ENCODE data around the gene IL1RAP. TPM values are rescaled to one million over a fixed set of nuclear protein-coding genes. Genes with fewer than 3 reads are reported as not detected.

The IL1RAP gene
- total RNA-seq, 1 donor from 2014 or later = 12.5 TPM

GRCh38 chr3:190538288-190538687 is 24.4 kb downstream of the IL1RAP start:
- no peak for DNase-seq (ENCODE audit: extremely low read depth, low read depth, low spot score)

GRCh38 chr3:190539526-190539925 is 25.6 kb downstream of the IL1RAP start:
- DNase-seq (ENCODE audit: extremely low read depth, low read depth, low spot score) = no peak

- DNase-seq (ENCODE audit: extremely low read depth, low read depth, low spot score) = no peak
Observed at GRCh38 chr3:190541008-190541407, 27.1 kb downstream of the IL1RAP start.

- no peak for DNase-seq (ENCODE audit: extremely low read depth, low read depth, low spot score)
Observed at GRCh38 chr3:190541560-190541959, 27.7 kb downstream of the IL1RAP start.

GRCh38 chr3:190542846-190543245 is 29.0 kb downstream of the IL1RAP start:
- no peak for DNase-seq (ENCODE audit: extremely low read depth, low read depth, low spot score)

- no peak for DNase-seq (ENCODE audit: extremely low read depth, low read depth, low spot score)
Observed at GRCh38 chr3:190543671-190544070, 29.8 kb downstream of the IL1RAP start.

- DNase-seq (ENCODE audit: extremely low read depth, low read depth, low spot score) = no peak
Observed at GRCh38 chr3:190545191-190545590, 31.3 kb downstream of the IL1RAP start.

- DNase-seq (ENCODE audit: extremely low read depth, low read depth, low spot score) = no peak
Observed at GRCh38 chr3:190546881-190547510, 33.1 kb downstream of the IL1RAP start.

- DNase-seq (ENCODE audit: extremely low read depth, low read depth, low spot score) = no peak
Observed at GRCh38 chr3:190548031-190548656, 34.3 kb downstream of the IL1RAP start.

- DNase-seq (ENCODE audit: extremely low read depth, low read depth, low spot score) = no peak
Observed at GRCh38 chr3:190552021-190552420, 38.1 kb downstream of the IL1RAP start.

GRCh38 chr3:190552969-190553759 is 39.3 kb downstream of the IL1RAP start:
- no peak for DNase-seq (ENCODE audit: extremely low read depth, low read depth, low spot score)

GRCh38 chr3:190554197-190554596 is 40.3 kb downstream of the IL1RAP start:
- DNase-seq (ENCODE audit: extremely low read depth, low read depth, low spot score) = no peak

- DNase-seq (ENCODE audit: extremely low read depth, low read depth, low spot score) = no peak
Observed at GRCh38 chr3:190556351-190556750, 42.5 kb downstream of the IL1RAP start.

- DNase-seq (ENCODE audit: extremely low read depth, low read depth, low spot score) = no peak
Observed at GRCh38 chr3:190557296-190557695, 43.4 kb downstream of the IL1RAP start.

GRCh38 chr3:190558316-190558715 is 44.4 kb downstream of the IL1RAP start:
- DNase-seq (ENCODE audit: extremely low read depth, low read depth, low spot score) = no peak

- no peak for DNase-seq (ENCODE audit: extremely low read depth, low read depth, low spot score)
Observed at GRCh38 chr3:190558796-190559195, 44.9 kb downstream of the IL1RAP start.

- no peak for DNase-seq (ENCODE audit: extremely low read depth, low read depth, low spot score)
Observed at GRCh38 chr3:190560013-190560895, 46.4 kb downstream of the IL1RAP start.

GRCh38 chr3:190562866-190563510 is 49.1 kb downstream of the IL1RAP start:
- no peak for DNase-seq (ENCODE audit: extremely low read depth, low read depth, low spot score)

GRCh38 chr3:190564175-190564574 is 50.3 kb downstream of the IL1RAP start:
- no peak for DNase-seq (ENCODE audit: extremely low read depth, low read depth, low spot score)

Data from glomerular endothelial cell (primary cell).